ENCODE measurements around the gene SAMD4B. TPM values are rescaled to one million over a fixed set of nuclear protein-coding genes. Genes with fewer than 3 reads are reported as not detected.

The SAMD4B gene
- total RNA-seq, 1 donor from 2014 or later, result 82.9 TPM

DNA sequence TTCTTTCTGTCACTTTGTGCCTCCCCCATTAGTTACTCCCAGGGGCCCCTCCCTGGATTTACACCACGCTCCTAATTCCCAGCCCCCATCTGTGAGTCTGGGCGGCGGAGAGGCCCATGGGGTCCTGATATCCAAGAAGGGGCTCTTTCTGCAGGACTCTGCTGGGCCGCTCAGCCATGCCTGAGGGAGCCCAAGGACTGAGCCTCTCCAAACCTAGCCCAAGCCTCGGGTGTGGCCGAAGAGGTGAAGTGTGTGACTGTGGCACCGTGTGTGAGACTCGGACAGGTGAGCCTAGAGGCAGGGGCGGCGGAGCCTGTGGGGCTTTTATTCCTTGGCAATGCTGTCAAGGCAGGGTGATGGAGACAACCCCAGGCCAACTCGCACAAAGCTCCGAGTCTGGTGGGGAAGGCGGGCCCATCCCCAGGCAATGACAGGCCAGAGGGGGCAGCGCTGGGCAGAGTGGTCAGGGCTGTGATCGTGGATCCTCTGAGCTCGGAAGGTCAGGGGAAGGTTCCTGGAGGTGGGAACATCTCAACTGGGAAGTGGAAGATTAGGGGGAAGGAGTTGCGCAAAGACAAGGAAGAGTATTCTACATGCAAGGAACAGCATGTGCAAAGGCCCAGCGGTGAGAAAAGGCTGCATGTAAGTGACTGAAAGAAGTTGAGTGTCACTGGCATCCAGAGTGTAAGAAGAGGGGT is 71.8 kb downstream of the SAMD4B start:
- TF ChIP-seq, protein P1, sequence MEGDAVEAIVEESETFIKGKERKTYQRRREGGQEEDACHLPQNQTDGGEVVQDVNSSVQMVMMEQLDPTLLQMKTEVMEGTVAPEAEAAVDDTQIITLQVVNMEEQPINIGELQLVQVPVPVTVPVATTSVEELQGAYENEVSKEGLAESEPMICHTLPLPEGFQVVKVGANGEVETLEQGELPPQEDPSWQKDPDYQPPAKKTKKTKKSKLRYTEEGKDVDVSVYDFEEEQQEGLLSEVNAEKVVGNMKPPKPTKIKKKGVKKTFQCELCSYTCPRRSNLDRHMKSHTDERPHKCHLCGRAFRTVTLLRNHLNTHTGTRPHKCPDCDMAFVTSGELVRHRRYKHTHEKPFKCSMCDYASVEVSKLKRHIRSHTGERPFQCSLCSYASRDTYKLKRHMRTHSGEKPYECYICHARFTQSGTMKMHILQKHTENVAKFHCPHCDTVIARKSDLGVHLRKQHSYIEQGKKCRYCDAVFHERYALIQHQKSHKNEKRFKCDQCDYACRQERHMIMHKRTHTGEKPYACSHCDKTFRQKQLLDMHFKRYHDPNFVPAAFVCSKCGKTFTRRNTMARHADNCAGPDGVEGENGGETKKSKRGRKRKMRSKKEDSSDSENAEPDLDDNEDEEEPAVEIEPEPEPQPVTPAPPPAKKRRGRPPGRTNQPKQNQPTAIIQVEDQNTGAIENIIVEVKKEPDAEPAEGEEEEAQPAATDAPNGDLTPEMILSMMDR (IDR thresholded peaks at IDR 0.05), result peak; percentile 50
- H3K27me3 Mint-ChIP-seq (ENCODE audit: low read depth), result no peaks in the 10 kb centered on the region
- peak overlapping the region; percentile 97 for H3K4me3 Mint-ChIP-seq (ENCODE audit: unreplicated experiment)
- peaks cover 19% of the 10 kb centered on the region for H3K36me3 Mint-ChIP-seq (ENCODE audit: low read depth)
- peaks cover 51% of the 10 kb centered on the region for H3K4me1 Mint-ChIP-seq (ENCODE audit: low read depth)
- no peak for DNase-seq (ENCODE audit: low spot score)
- H3K9me3 Mint-ChIP-seq (ENCODE audit: low read depth), result no peaks in the 10 kb centered on the region
- H3K27ac Mint-ChIP-seq (ENCODE audit: unreplicated experiment), result peak overlapping the region; percentile 96

DNA sequence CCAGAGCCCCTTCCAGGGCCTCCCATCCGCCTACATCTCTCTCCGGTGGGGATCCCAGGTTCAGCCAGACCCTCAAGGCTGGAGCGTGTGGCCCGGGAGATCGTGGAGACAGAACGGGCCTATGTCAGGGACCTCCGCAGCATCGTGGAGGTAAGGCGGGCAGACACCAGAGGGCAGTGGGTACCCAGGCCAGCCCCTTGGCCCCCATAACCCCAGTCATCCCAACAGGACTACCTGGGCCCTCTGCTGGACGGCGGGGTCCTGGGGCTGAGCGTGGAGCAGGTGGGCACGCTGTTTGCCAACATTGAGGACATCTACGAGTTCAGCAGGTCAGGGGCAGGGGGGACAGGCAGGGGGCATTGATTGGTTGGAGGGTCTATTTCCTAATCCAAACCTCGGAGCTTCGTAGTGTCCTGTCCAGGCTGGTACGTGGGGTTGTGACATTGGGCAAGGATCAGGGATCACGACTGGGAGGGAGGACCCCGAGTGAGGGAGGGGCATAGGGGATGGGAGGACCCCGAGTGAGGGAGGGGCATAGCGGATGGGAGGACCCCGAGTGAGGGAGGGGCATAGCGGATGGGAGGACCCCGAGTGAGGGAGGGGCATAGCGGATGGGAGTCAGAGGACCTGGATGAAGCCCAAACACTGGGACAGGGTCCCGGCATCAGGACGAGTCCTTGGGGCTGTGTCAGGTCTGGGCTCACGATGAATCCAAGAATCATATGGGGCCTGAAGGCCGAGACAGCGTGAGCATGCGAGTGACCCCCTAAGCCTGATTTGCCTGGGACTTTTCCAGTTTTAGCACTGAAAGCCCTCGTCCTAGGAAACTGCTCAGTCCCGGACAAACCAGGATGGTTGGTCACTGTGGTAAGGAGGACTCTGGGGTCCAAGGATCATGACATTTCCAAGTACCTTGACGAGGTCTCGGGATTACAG is 73.2 kb downstream of the SAMD4B start:
- H3K4me3 Mint-ChIP-seq (ENCODE audit: unreplicated experiment), result peak overlapping the region; percentile 97
- no peaks in the 10 kb centered on the region for H3K9me3 Mint-ChIP-seq (ENCODE audit: low read depth)
- TF ChIP-seq, protein P1 (IDR thresholded peaks at IDR 0.05), result no peak
- H3K4me1 Mint-ChIP-seq (ENCODE audit: low read depth), result peaks cover 45% of the 10 kb centered on the region
- no peaks in the 10 kb centered on the region for H3K27me3 Mint-ChIP-seq (ENCODE audit: low read depth)
- peak overlapping the region; percentile 32 for H3K27ac Mint-ChIP-seq (ENCODE audit: unreplicated experiment)
- H3K36me3 Mint-ChIP-seq (ENCODE audit: low read depth), result peaks cover 23% of the 10 kb centered on the region
- DNase-seq (ENCODE audit: low spot score), result no peak

DNA sequence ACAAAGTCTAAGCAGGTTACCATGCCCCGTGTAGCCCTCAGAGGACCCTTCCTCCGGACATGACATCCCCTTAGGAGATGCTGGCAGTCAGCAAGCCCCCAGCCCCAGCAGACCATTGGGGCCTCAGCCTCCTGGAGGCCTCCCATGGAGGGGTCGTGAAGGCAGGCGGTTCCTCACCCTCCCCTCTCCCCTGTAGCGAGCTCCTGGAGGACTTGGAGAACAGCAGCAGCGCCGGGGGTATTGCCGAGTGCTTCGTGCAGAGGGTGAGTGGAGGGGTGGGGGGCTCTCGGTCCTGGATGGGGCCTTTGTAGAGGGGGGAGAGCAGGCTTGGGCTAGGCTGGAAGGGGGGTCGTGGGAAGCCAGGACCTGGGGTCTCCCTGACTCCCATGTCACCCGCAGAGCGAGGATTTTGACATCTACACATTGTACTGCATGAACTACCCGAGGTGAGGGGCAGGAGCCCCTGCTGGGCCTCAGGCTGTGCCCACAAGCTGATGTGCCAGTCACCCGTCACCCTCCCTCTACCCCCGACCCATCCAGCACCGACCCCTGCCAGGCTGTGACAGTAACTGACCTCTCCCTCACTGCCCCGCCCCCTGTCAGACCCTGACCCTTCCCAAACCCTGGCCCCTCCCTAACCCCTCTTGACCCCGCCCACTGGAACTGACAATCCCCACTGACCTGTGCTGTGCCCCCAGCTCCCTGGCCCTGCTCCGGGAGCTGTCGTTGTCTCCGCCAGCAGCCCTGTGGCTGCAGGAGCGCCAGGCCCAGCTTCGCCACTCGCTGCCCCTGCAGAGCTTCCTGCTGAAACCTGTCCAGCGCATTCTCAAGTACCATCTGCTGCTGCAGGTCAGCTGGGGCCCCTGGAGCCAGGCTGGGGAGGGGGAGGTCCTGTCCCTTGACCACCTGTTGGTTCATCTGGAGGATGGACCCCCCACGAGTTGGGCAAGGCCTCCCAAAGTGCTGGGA is 74.2 kb downstream of the SAMD4B start:
- DNase-seq (ENCODE audit: low spot score), result no peak
- H3K4me3 Mint-ChIP-seq (ENCODE audit: unreplicated experiment), result peak overlapping the region; percentile 97
- TF ChIP-seq, protein P1 (IDR thresholded peaks at IDR 0.05), result no peak
- no peaks in the 10 kb centered on the region for H3K27me3 Mint-ChIP-seq (ENCODE audit: low read depth)
- peaks cover 27% of the 10 kb centered on the region for H3K36me3 Mint-ChIP-seq (ENCODE audit: low read depth)
- peaks cover 35% of the 10 kb centered on the region for H3K4me1 Mint-ChIP-seq (ENCODE audit: low read depth)
- H3K9me3 Mint-ChIP-seq (ENCODE audit: low read depth), result no peaks in the 10 kb centered on the region
- H3K27ac Mint-ChIP-seq (ENCODE audit: unreplicated experiment), result no peak overlapping the region

DNA sequence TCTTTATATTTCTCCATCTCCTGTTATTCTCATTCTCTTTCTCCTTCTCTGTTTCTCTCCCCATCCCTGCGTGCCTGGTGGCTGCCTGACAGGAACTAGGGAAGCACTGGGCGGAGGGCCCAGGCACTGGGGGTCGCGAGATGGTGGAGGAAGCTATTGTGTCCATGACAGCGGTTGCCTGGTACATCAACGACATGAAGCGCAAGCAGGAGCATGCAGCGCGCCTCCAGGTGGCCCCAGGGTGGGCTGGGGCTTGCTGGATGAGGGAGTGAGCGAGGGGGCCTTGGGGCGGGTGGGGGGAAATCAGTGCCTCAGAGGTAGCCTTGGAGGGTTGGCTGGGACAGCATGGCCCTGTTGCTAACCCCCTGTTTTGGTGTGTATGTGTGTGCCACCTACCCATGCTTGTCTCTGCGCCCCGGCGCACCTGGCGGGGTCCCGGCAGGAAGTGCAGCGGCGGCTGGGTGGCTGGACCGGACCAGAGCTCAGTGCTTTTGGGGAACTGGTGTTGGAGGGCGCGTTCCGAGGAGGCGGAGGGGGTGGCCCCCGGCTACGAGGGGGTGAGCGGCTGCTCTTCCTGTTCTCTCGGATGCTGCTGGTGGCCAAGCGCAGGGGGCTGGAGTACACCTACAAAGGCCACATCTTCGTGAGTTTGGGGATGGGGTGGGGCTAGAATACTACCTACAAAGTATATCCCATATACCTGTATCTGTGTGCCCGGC is 75.4 kb downstream of the SAMD4B start:
- Mint-ChIP-seq H3K9me3 (ENCODE audit: low read depth) (no peaks in the 10 kb centered on the region), H3K27ac (ENCODE audit: unreplicated experiment) (peak overlapping the region; percentile 22), H3K36me3 (ENCODE audit: low read depth) (peaks cover 27% of the 10 kb centered on the region), H3K27me3 (ENCODE audit: low read depth) (no peaks in the 10 kb centered on the region), H3K4me3 (ENCODE audit: unreplicated experiment) (no peak overlapping the region), H3K4me1 (ENCODE audit: low read depth) (peaks cover 32% of the 10 kb centered on the region)
- no peak for DNase-seq (ENCODE audit: low spot score)
- TF ChIP-seq, protein P1 (IDR thresholded peaks at IDR 0.05), result no peak
